Measurements from ENCODE around the gene NR4A1. TPM values are rescaled to one million over a fixed set of nuclear protein-coding genes. Genes with fewer than 3 reads are reported as not detected.
A peak's percentile ranks its signal among the peaks of the same experiment; 100 is the strongest.

NR4A1 gene
- total and polyA plus RNA-seq, 9 of the 15 experiments (the other 6 are each of a cell fraction or from before 2014, with no cell fraction given): 0.07 to 4.7 (median 1.9) TPM; not detected in 1

DNA sequence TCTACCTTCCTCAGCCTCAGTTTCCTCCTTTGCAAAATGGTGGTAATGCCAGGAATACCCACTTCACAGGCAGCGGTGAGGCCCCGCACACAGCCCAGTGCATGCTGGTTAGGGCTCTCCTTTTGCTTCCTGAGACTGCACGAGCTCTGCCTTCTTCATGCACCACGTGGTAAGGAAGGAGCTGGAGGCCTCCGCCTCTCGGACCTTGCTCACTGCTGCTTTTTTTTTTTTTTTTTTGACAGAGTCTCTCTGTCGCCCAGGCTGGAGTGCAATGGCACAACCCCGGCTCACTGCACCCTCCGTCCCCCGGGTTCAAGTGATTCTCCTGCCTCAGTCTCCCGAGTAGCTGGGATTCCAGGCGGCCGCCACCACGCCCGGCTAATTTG is 26.4 kb upstream of the NR4A1 start:
- H3K27me3 ChIP-seq (ENCODE audit: control insufficient read depth in 2 of 2, insufficient read depth in 2 of 2, low read length in 2 of 2): peaks cover 0 to 20% of the 10 kb centered on the region in 2 experiments; a peak in 3 of 5 replicates
- no peaks in the 10 kb centered on the region for H4K20me1 ChIP-seq (replicated peaks; ENCODE audit: control insufficient read depth, insufficient read depth, low read length)
- no peak overlapping the region for H3K4me3 ChIP-seq
- WGBS (ENCODE audit: insufficient coverage, low coverage, missing lambda C conversion rate): 57% methylated on average over 4 of the region's 15 CpGs
- H3K9me1 ChIP-seq (ENCODE audit: control insufficient read depth, insufficient read depth, low read length): no peaks in the 10 kb centered on the region
- TF ChIP-seq ADNP (tag; IDR thresholded peaks at IDR 0.05): peak; percentile 50; the same call in 1 of the 2 replicates
- no peak for TF ChIP-seq C11orf30 (IDR thresholded peaks at IDR 0.05; ENCODE audit: low read depth)
- peak; percentile 44; the same call in 1 of the 2 replicates for TF ChIP-seq ZNF431 (CRISPR knock-in tag; IDR thresholded peaks at IDR 0.05)
- no peak overlapping the region; a peak in 1 of 4 replicates for H3K9ac ChIP-seq (ENCODE audit: insufficient read depth in 1 of 2, low read depth in 2 of 2, low read length in 2 of 2)
- peaks cover 2 to 27% of the 10 kb centered on the region in 2 experiments; a peak in 3 of 5 replicates for H3K4me1 ChIP-seq (replicated peaks in 1 of 2; ENCODE audit: control insufficient read depth in 2 of 2, insufficient read depth in 2 of 2, low read length in 2 of 2)
- no peak for DNase-seq (ENCODE audit: extremely low read depth in 1 of 4, low spot score in 3 of 4)
- no peak for ATAC-seq
- no peak overlapping the region for H3K27ac ChIP-seq (ENCODE audit: extremely low read depth, low read depth, low read length)
- in situ Hi-C loops (cut with MboI): loop anchor here (5.0 to 25.0 kb wide), 3 partner anchors 57 to 613 kb away; partner anchors contain the start of gene SLC4A8
- FAIRE-seq: no peak
- H3K79me2 ChIP-seq (ENCODE audit: control insufficient read depth, insufficient read depth, low read length): no peaks in the 10 kb centered on the region
- intact Hi-C loops (cut with micrococcal nuclease): loop anchor here (1.0 kb wide), 3 partner anchors 44 to 96 kb away; partner anchors contain the start of gene ATG101
- no TSS peak for BruUV-seq (replicated peaks)
- H2AFZ ChIP-seq (ENCODE audit: low read depth, low read length): peak overlapping the region; percentile 94; the same call in 1 of the 2 replicates
- no peaks in the 10 kb centered on the region for H3K36me3 ChIP-seq (ENCODE audit: control insufficient read depth, insufficient read depth, low read length)
- CTCF ChIA-PET (ENCODE audit: low intra/inter-chr PET ratio): interaction anchor here (0.6 to 6.0 kb wide), 16 partner anchors 20 to 505 kb away, joined by 3 to 242 read pairs (median 4); partner anchors contain the start of genes ATG101, SMIM41 and TAMALIN
- no peaks in the 10 kb centered on the region for H3K9me3 ChIP-seq (replicated peaks; ENCODE audit: control insufficient read depth, insufficient read depth, low read depth, low read length)
- H3K4me2 ChIP-seq (ENCODE audit: insufficient read depth, low read length): no peak overlapping the region
- POLR2A ChIA-PET: interaction anchor here (0.7 to 1.5 kb wide), 6 partner anchors 20 to 97 kb away, joined by 3 to 7 read pairs (median 4); partner anchors contain the start of gene ATG101

DNA sequence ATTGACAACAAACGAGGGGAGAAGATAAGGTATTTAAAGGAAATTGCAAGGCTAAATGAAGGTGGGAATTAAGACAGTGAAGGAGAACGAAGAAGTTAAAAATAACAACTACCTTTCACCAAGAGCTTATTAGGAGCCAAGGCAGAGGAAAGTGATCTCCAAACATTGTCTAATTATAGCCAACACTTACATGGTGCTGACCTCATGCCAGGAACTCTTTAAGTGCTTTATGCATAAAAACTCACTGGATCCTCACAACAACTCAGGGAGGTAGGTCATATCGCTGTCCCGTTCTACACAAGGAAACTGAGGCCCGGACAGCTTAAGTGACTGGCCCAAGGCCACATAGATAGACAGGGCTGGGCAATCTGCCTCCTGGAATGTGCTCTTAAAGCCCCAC is 25.0 kb upstream of the NR4A1 start:
- no TSS peak for BruUV-seq (replicated peaks)
- TF ChIP-seq STAG1 (CRISPR knock-in tag; IDR thresholded peaks at IDR 0.05; ENCODE audit: borderline replicate concordance): no peak
- TF ChIP-seq, protein P1, sequence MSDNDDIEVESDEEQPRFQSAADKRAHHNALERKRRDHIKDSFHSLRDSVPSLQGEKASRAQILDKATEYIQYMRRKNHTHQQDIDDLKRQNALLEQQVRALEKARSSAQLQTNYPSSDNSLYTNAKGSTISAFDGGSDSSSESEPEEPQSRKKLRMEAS (CRISPR knock-in tag; IDR thresholded peaks at IDR 0.05): no peak
- TF ChIP-seq ATF1 (CRISPR knock-in tag; IDR thresholded peaks at IDR 0.05): no peak
- TF ChIP-seq ATF1 (tag; IDR thresholded peaks at IDR 0.05): no peak
- no peak for TF ChIP-seq ZNF143 (CRISPR knock-in tag; IDR thresholded peaks at IDR 0.05)
- TF ChIP-seq, protein P2, sequence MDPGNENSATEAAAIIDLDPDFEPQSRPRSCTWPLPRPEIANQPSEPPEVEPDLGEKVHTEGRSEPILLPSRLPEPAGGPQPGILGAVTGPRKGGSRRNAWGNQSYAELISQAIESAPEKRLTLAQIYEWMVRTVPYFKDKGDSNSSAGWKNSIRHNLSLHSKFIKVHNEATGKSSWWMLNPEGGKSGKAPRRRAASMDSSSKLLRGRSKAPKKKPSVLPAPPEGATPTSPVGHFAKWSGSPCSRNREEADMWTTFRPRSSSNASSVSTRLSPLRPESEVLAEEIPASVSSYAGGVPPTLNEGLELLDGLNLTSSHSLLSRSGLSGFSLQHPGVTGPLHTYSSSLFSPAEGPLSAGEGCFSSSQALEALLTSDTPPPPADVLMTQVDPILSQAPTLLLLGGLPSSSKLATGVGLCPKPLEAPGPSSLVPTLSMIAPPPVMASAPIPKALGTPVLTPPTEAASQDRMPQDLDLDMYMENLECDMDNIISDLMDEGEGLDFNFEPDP (CRISPR knock-in tag; IDR thresholded peaks at IDR 0.05): no peak
- TF ChIP-seq RAD51 (IDR thresholded peaks at IDR 0.05; ENCODE audit: borderline replicate concordance, low read depth): no peak
- no peak for TF ChIP-seq ARID1B (IDR thresholded peaks at IDR 0.05)
- no peak for TF ChIP-seq RFX7 (CRISPR knock-in tag; IDR thresholded peaks at IDR 0.05)
- TF ChIP-seq, protein P3, sequence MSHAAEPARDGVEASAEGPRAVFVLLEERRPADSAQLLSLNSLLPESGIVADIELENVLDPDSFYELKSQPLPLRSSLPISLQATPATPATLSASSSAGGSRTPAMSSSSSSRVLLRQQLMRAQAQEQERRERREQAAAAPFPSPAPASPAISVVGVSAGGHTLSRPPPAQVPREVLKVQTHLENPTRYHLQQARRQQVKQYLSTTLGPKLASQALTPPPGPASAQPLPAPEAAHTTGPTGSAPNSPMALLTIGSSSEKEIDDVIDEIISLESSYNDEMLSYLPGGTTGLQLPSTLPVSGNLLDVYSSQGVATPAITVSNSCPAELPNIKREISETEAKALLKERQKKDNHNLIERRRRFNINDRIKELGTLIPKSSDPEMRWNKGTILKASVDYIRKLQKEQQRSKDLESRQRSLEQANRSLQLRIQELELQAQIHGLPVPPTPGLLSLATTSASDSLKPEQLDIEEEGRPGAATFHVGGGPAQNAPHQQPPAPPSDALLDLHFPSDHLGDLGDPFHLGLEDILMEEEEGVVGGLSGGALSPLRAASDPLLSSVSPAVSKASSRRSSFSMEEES (CRISPR knock-in tag; IDR thresholded peaks at IDR 0.05): no peak

More for the DNA sequence above, 25.0 kb upstream of the NR4A1 start:
- in situ Hi-C loops (cut with MboI) (loop anchor here (5.0 kb wide), 2 partner anchors 56 to 96 kb away; no protein-coding TSS in a partner anchor), intact Hi-C loops (cut with micrococcal nuclease) (no loop called here)
- peaks cover 0 to 23% of the 10 kb centered on the region in 2 experiments; a peak in 3 of 5 replicates for H3K27me3 ChIP-seq (ENCODE audit: control insufficient read depth in 2 of 2, insufficient read depth in 2 of 2, low read length in 2 of 2)
- H3K27ac ChIP-seq (ENCODE audit: extremely low read depth, low read depth, low read length): no peak overlapping the region
- H3K9me3 ChIP-seq (replicated peaks; ENCODE audit: control insufficient read depth, insufficient read depth, low read depth, low read length): no peaks in the 10 kb centered on the region
- H3K9ac ChIP-seq (ENCODE audit: insufficient read depth in 1 of 2, low read depth in 2 of 2, low read length in 2 of 2): no peak overlapping the region
- H3K36me3 ChIP-seq (ENCODE audit: control insufficient read depth, insufficient read depth, low read length): no peaks in the 10 kb centered on the region
- FAIRE-seq (no peak), DNase-seq (ENCODE audit: extremely low read depth in 1 of 4, low spot score in 3 of 4) (no peak), ATAC-seq (no peak)
- H3K4me1 ChIP-seq (replicated peaks in 1 of 2; ENCODE audit: control insufficient read depth in 2 of 2, insufficient read depth in 2 of 2, low read length in 2 of 2): peaks cover 2 to 27% of the 10 kb centered on the region in 2 experiments; a peak in 3 of 5 replicates
- CTCF ChIA-PET (ENCODE audit: low intra/inter-chr PET ratio): interaction anchor here (0.6 to 6.0 kb wide), 11 partner anchors 16 to 350 kb away, joined by 3 to 242 read pairs (median 4); partner anchors contain the start of genes ATG101, NR4A1, SMIM41 and TAMALIN
- H3K4me3 ChIP-seq: no peak overlapping the region
- H3K79me2 ChIP-seq (ENCODE audit: control insufficient read depth, insufficient read depth, low read length): no peaks in the 10 kb centered on the region
- no peak overlapping the region for H2AFZ ChIP-seq (ENCODE audit: low read depth, low read length)
- 10% methylated on average over 5 of the region's 5 CpGs for WGBS (ENCODE audit: insufficient coverage, low coverage, missing lambda C conversion rate)
- H3K4me2 ChIP-seq (ENCODE audit: insufficient read depth, low read length): no peak overlapping the region
- H4K20me1 ChIP-seq (replicated peaks; ENCODE audit: control insufficient read depth, insufficient read depth, low read length): no peaks in the 10 kb centered on the region
- H3K9me1 ChIP-seq (ENCODE audit: control insufficient read depth, insufficient read depth, low read length): no peaks in the 10 kb centered on the region
- POLR2A ChIA-PET: interaction anchor here (0.6 to 1.5 kb wide), 4 partner anchors 45 to 232 kb away, joined by 3 to 6 read pairs (median 4); no protein-coding TSS in a partner anchor

All from K562 (cell line).